HepG2 (cell line): ENCODE measurements around the gene EXTL1.

Experiments
- CTCF ChIP-seq: sonication (generic); formaldehyde crosslinking; IDR thresholded peaks from 2 replicates; pipeline ENCODE4 v1.5.0; 2020; ENCODE audit warnings: mild to moderate bottlenecking, missing genetic modification reagents, moderate library complexity
- EP300 ChIP-seq, 3 experiments: sonication (generic) in 1 of 3; formaldehyde crosslinking in 1 of 3; IDR thresholded peaks; 2 replicates each; pipeline versions ENCODE4 v1.5.1 to v1.6.1; 2011 to 2020; ENCODE audit warnings: low read depth in 2 of 3, low read length in 2 of 3, borderline replicate concordance in 1 of 3, improper control_type of control experiment in 1 of 3, mild to moderate bottlenecking in 1 of 3, missing genetic modification reagents in 1 of 3, moderate library complexity in 1 of 3
- IRF1 ChIP-seq: sonication (generic); formaldehyde crosslinking; IDR thresholded peaks from 2 replicates; pipeline ENCODE4 v1.4.0; 2020; ENCODE audit warnings: low read depth, mild to moderate bottlenecking, missing genetic modification reagents
- POLR2AphosphoS5 ChIP-seq: IDR thresholded peaks from 2 replicates; pipeline ENCODE4 v1.6.1; 2012; ENCODE audit warnings: low read depth, low read length
- XBP1 ChIP-seq: sonication (generic); formaldehyde crosslinking; IDR thresholded peaks from 2 replicates; pipeline ENCODE4 v1.5.0; 2020; ENCODE audit warnings: missing genetic modification reagents

- TF ChIP-seq IRF1, result no peak
- no peak for TF ChIP-seq CTCF
- TF ChIP-seq EP300 (IDR thresholded peaks at IDR 0.05; ENCODE audit: low read depth in 2 of 2, low read length in 2 of 2), result no peak
- no peak for TF ChIP-seq EP300 (CRISPR knock-in tag; IDR thresholded peaks at IDR 0.05; ENCODE audit: borderline replicate concordance)
- no peak for TF ChIP-seq XBP1 (CRISPR knock-in tag)
- TF ChIP-seq POLR2AphosphoS5, result no peak
Observed at GRCh38 chr1:26031196-26031595, 9.6 kb downstream of the EXTL1 start.
